Measurements from ENCODE around the gene B3GLCT. TPM values are rescaled to one million over a fixed set of nuclear protein-coding genes. Genes with fewer than 3 reads are reported as not detected.

The B3GLCT gene
- total and polyA plus RNA-seq, 10 of the 15 experiments (the other 5 are each of a cell fraction or from before 2014, with no cell fraction given) = 0.07 to 0.89 (median 0.25) TPM

DNA sequence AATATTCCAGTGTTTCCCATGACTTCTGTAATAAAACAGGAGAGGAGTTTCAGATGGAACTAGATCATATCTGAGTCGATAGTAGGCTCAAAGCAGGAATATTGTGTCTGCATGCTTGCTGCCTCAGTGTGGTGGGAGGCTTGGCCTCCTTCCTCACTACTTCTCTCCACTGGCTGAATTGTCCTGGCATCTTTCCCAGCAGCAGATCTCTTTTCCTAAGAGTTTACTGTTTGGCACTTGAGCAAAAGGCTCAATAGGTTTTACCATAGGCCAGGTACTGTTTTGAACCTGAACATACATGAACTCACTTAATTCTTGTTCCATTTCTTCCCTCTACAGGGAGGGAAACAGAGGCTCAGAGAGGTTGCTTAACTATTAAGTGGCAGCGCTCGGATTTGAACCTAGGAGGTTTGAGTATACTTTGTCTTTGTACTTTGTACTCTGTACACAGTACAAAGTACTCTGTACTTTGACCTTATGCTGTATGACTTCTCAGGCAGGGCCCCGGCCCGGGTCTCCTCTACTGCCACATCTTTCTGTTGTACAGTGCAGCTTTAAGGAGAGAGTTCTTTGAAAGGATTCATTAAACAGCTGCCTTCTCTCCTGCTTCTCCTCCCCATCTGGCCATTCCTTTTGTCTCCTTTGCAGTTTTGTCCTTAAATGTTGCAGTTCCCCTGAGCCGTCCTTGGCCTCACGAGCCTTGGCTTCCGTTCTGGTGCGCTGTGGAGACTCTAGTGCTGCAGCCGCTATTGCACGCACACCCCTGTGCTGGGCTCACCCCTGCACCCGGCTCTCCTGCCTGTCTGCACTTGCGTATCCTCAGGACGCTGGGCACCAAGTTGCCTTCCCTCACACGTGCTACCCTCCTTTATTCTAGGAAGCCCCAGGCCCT, 8.1 kb downstream of the B3GLCT start:
- in situ Hi-C loops (cut with MboI) (no loop called here), intact Hi-C loops (cut with micrococcal nuclease; ENCODE audit: unreplicated experiment) (no loop called here)
- H3K4me3 ChIP-seq = no peak overlapping the region
- no peaks in the 10 kb centered on the region for H4K20me1 ChIP-seq (ENCODE audit: control insufficient read depth, insufficient read depth)
- FAIRE-seq = no peak
- no peak for DNase-seq (ENCODE audit: low read depth, low spot score)
- no peak for ATAC-seq
- POLR2A ChIA-PET = no interaction called here
- no peaks in the 10 kb centered on the region for H3K36me3 ChIP-seq (ENCODE audit: control insufficient read depth in 2 of 2, insufficient read depth in 2 of 2, low read length in 1 of 2)
- H3K79me2 ChIP-seq (ENCODE audit: control insufficient read depth, insufficient read depth, low read length) = no peaks in the 10 kb centered on the region
- RAD21 ChIA-PET (ENCODE audit: unreplicated experiment) = no interaction called here
- WGBS (ENCODE audit: insufficient coverage, insufficient replicate concordance, low lambda C conversion rate, missing lambda C conversion rate) = 53% methylated on average over 15 of the region's 15 CpGs
- H3K4me2 ChIP-seq (ENCODE audit: control insufficient read depth, insufficient read depth) = no peak overlapping the region
- TF ChIP-seq GABPA (IDR thresholded peaks at IDR 0.05; ENCODE audit: low read depth) (no peak), KAT2A (conservative IDR thresholded peaks at IDR 0.05; ENCODE audit: control insufficient read depth, low read depth, low read length) (no peak), POLR2A (IDR thresholded peaks at IDR 0.05; ENCODE audit: low read depth, low read length) (no peak), EGR1 (IDR thresholded peaks at IDR 0.05; ENCODE audit: borderline replicate concordance in 1 of 2, low read depth in 2 of 2, low read length in 2 of 2) (no peak)
- TF ChIP-seq, protein P1, sequence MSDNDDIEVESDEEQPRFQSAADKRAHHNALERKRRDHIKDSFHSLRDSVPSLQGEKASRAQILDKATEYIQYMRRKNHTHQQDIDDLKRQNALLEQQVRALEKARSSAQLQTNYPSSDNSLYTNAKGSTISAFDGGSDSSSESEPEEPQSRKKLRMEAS (IDR thresholded peaks at IDR 0.05; ENCODE audit: low read depth, low read length) = no peak
- no peaks in the 10 kb centered on the region for H3K9me3 ChIP-seq (replicated peaks; ENCODE audit: control insufficient read depth, insufficient read depth, low read length)
- H3K4me1 ChIP-seq (ENCODE audit: control insufficient read depth, insufficient read depth, low read length) = no peaks in the 10 kb centered on the region
- H3K9ac ChIP-seq (ENCODE audit: control insufficient read depth, insufficient read depth, low read length) = no peak overlapping the region
- no peaks in the 10 kb centered on the region; a peak in 1 of 4 replicates for H3K27me3 ChIP-seq (replicated peaks in 1 of 2; ENCODE audit: control insufficient read depth in 2 of 2, insufficient read depth in 2 of 2, low read length in 1 of 2)
- H2AFZ ChIP-seq (ENCODE audit: control insufficient read depth, low read depth, low read length) = no peak overlapping the region
- BruUV-seq (replicated peaks) = no TSS peak
- no peak overlapping the region for H3K27ac ChIP-seq (ENCODE audit: control insufficient read depth, insufficient read depth)
- CTCF ChIA-PET = interaction anchor here (1.2 kb wide), 1 partner anchor 29 kb away, joined by 5 read pairs; no protein-coding TSS in a partner anchor
- SMC1A ChIA-PET (ENCODE audit: uncharacterized antibody, unreplicated experiment) = no interaction called here

DNA sequence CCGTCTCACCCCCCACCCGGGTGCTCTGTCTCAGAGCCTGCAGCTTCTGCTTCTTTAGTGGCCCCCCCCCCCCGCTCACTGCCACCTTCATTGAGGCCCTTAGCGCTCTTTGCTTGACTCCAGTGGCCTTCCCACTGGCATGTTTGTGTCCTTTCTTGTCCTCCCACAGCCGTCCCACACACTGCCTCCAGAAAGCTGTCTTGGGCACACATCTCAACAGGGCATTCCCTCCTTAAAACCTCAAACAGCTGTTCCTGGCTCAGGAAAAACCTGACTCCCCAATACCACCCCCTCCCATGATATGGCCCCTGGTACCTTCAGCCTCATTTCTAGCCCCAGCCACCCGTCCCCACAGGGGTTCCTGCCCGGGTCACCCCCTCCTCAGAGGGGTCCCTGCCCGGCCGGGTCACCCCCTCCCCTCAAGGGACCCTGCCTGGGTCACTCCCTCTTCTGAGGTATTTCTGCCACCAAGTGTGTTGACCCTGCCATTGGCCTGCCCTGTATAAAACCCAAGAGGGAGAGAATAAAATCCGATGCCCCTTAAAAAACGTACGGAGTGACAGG, 8.9 kb downstream of the B3GLCT start:
- no TSS peak for BruUV-seq (replicated peaks)
- Histone ChIP-seq H3K9ac (ENCODE audit: control insufficient read depth, insufficient read depth, low read length) (no peak overlapping the region), H3K79me2 (ENCODE audit: control insufficient read depth, insufficient read depth, low read length) (no peaks in the 10 kb centered on the region), H3K36me3 (ENCODE audit: control insufficient read depth in 2 of 2, insufficient read depth in 2 of 2, low read length in 1 of 2) (no peaks in the 10 kb centered on the region), H4K20me1 (ENCODE audit: control insufficient read depth, insufficient read depth) (no peaks in the 10 kb centered on the region), H3K27ac (ENCODE audit: control insufficient read depth, insufficient read depth) (no peak overlapping the region), H2AFZ (ENCODE audit: control insufficient read depth, low read depth, low read length) (no peak overlapping the region), H3K4me3 (no peak overlapping the region), H3K4me1 (ENCODE audit: control insufficient read depth, insufficient read depth, low read length) (no peaks in the 10 kb centered on the region), H3K4me2 (ENCODE audit: control insufficient read depth, insufficient read depth) (no peak overlapping the region), H3K9me3 (replicated peaks; ENCODE audit: control insufficient read depth, insufficient read depth, low read length) (no peaks in the 10 kb centered on the region), H3K27me3 (replicated peaks in 1 of 2; ENCODE audit: control insufficient read depth in 2 of 2, insufficient read depth in 2 of 2, low read length in 1 of 2) (no peaks in the 10 kb centered on the region; a peak in 1 of 4 replicates)
- TF ChIP-seq ZZZ3 (IDR thresholded peaks at IDR 0.05; ENCODE audit: control insufficient read depth, insufficient read length, low read depth) (no peak), NR2F1 (conservative IDR thresholded peaks at IDR 0.05) (no peak), GABPA (IDR thresholded peaks at IDR 0.05; ENCODE audit: low read depth) (no peak), NR2C2 (IDR thresholded peaks at IDR 0.05; ENCODE audit: borderline replicate concordance, control insufficient read depth, insufficient read length, low read depth) (no peak), HCFC1 (IDR thresholded peaks at IDR 0.05; ENCODE audit: low read length) (no peak)
- TF ChIP-seq, protein P2, sequence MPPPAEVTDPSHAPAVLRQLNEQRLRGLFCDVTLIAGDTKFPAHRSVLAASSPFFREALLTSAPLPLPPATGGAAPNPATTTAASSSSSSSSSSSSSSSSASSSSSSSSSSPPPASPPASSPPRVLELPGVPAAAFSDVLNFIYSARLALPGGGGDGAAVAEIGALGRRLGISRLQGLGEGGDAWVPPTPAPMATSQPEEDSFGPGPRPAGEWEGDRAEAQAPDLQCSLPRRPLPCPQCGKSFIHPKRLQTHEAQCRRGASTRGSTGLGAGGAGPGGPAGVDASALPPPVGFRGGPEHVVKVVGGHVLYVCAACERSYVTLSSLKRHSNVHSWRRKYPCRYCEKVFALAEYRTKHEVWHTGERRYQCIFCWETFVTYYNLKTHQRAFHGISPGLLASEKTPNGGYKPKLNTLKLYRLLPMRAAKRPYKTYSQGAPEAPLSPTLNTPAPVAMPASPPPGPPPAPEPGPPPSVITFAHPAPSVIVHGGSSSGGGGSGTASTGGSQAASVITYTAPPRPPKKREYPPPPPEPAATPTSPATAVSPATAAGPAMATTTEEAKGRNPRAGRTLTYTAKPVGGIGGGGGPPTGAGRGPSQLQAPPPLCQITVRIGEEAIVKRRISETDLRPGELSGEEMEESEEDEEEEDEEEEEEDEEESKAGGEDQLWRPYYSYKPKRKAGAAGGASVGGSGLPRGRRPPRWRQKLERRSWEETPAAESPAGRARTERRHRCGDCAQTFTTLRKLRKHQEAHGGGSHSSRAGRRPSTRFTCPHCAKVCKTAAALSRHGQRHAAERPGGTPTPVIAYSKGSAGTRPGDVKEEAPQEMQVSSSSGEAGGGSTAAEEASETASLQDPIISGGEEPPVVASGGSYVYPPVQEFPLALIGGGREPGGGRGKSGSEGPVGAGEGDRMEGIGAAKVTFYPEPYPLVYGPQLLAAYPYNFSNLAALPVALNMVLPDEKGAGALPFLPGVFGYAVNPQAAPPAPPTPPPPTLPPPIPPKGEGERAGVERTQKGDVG (CRISPR knock-in tag; IDR thresholded peaks at IDR 0.05) = no peak
- SMC1A ChIA-PET (ENCODE audit: uncharacterized antibody, unreplicated experiment) = no interaction called here
- POLR2A ChIA-PET = no interaction called here
- CTCF ChIA-PET = interaction anchor here (1.2 kb wide), 1 partner anchor 28 kb away, joined by 5 read pairs; no protein-coding TSS in a partner anchor
- WGBS (ENCODE audit: insufficient coverage, insufficient replicate concordance, low lambda C conversion rate, missing lambda C conversion rate) = 28% methylated on average over 8 of the region's 12 CpGs
- in situ Hi-C loops (cut with MboI) (no loop called here), intact Hi-C loops (cut with micrococcal nuclease; ENCODE audit: unreplicated experiment) (no loop called here)
- RAD21 ChIA-PET (ENCODE audit: unreplicated experiment) = no interaction called here
- no peak for ATAC-seq
- DNase-seq (ENCODE audit: low read depth, low spot score) = no peak
- no peak for FAIRE-seq
